Progenitor cell of endocrine pancreas (in vitro differentiated cells): ENCODE results near the gene OSBPL7. TPM values are rescaled to one million over a fixed set of nuclear protein-coding genes. Genes with fewer than 3 reads are reported as not detected.
A peak's percentile ranks its signal among the peaks of the same experiment; 100 is the strongest.

Source experiments
- DNase-seq: peaks from one replicate; pipeline ENCODE4 v3.0.0; 2021; ENCODE audit warnings: low spot score; ENCODE audit not compliant: unreplicated experiment
- H3K27ac Mint-ChIP-seq: 2 replicates; pipeline ENCODE4 v1.8.0; 2021; ENCODE audit warnings: mild to moderate bottlenecking, moderate library complexity, mixed read lengths
- H3K27me3 Mint-ChIP-seq: 2 replicates; pipeline ENCODE4 v1.8.0; 2021; ENCODE audit warnings: mixed read lengths
- H3K36me3 Mint-ChIP-seq: 2 replicates; pipeline ENCODE4 v1.8.0; 2022; ENCODE audit warnings: mixed read lengths; ENCODE audit not compliant: insufficient read depth
- H3K4me1 Mint-ChIP-seq: 2 replicates; pipeline ENCODE4 v1.8.0; 2021; ENCODE audit warnings: low read depth, mixed read lengths
- H3K4me3 Mint-ChIP-seq: 2 replicates; pipeline ENCODE4 v1.8.0; 2021; ENCODE audit warnings: low read depth, mild to moderate bottlenecking, moderate library complexity, mixed read lengths
- H3K9me3 Mint-ChIP-seq: 2 replicates; pipeline ENCODE4 v1.8.0; 2021; ENCODE audit warnings: low read depth, mixed read lengths
- total RNA-seq: library from RNA; stranded (reverse); gene quantifications from 2 replicates; pipeline ENCODE4 v1.2.1, GENCODE V29; 2021
- TF ChIP-seq, protein P1 (sequence below): fragments of 200-600 bp; sonication (generic); IDR thresholded peaks from one replicate; pipeline ENCODE4 v1.5.0; 2021; ENCODE audit warnings: antibody characterized with exemption, mild to moderate bottlenecking; ENCODE audit not compliant: unreplicated experiment

The OSBPL7 gene
- total RNA-seq, 1 donor from 2014 or later: 20.5 TPM

DNA sequence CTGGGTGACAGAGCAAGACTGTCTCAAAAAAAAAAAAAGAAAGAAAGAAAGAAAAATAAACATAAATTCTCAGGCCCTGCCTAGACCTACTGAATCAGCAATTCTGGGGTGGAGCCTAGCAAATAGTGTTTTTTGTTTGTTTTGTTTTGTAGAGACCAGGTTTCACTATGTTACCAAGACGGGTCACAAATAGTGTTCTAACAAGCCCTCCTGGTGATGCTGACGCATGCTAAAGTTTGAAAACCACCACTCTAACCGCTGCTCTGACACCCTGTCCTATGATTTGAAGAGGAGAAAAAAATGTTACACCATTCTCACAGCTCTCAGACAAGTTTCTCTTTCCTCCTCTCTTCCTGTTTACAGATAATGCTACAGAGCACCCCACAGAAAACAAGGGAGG is 8.3 kb upstream of the OSBPL7 start:
- Mint-ChIP-seq H3K27me3 (no peaks in the 10 kb centered on the region), H3K9me3 (no peaks in the 10 kb centered on the region), H3K36me3 (peaks cover 9% of the 10 kb centered on the region), H3K4me3 (peak overlapping the region; percentile 88), H3K27ac (peak overlapping the region; percentile 20), H3K4me1 (peaks cover 17% of the 10 kb centered on the region)
- DNase-seq: no peak
- TF ChIP-seq, protein P1, sequence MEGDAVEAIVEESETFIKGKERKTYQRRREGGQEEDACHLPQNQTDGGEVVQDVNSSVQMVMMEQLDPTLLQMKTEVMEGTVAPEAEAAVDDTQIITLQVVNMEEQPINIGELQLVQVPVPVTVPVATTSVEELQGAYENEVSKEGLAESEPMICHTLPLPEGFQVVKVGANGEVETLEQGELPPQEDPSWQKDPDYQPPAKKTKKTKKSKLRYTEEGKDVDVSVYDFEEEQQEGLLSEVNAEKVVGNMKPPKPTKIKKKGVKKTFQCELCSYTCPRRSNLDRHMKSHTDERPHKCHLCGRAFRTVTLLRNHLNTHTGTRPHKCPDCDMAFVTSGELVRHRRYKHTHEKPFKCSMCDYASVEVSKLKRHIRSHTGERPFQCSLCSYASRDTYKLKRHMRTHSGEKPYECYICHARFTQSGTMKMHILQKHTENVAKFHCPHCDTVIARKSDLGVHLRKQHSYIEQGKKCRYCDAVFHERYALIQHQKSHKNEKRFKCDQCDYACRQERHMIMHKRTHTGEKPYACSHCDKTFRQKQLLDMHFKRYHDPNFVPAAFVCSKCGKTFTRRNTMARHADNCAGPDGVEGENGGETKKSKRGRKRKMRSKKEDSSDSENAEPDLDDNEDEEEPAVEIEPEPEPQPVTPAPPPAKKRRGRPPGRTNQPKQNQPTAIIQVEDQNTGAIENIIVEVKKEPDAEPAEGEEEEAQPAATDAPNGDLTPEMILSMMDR: no peak

DNA sequence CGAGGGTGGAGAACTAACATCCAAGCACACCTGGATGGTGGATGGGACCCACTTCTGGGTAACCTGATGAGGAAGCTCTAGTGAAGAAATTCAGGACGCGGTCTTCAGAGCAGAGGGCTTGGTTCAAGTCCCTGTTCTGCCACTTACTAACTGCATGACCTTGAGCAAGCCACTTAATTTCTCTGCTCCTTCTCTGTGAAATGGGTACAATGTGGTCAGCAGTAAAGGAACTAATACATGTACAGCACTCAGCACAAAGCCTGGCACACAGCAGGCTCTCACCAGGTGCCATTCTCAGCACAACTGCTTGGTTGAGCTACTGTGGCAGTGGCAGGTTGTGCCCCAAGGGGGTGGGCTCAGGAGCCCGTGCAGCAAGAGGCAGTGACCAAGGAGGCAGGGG is 1.9 kb upstream of the OSBPL7 start:
- Mint-ChIP-seq H3K36me3 (peaks cover 14% of the 10 kb centered on the region), H3K27ac (no peak overlapping the region), H3K9me3 (no peaks in the 10 kb centered on the region), H3K4me1 (peaks cover 9% of the 10 kb centered on the region), H3K27me3 (no peaks in the 10 kb centered on the region), H3K4me3 (no peak overlapping the region)
- DNase-seq: no peak
- TF ChIP-seq, protein P1: no peak

DNA sequence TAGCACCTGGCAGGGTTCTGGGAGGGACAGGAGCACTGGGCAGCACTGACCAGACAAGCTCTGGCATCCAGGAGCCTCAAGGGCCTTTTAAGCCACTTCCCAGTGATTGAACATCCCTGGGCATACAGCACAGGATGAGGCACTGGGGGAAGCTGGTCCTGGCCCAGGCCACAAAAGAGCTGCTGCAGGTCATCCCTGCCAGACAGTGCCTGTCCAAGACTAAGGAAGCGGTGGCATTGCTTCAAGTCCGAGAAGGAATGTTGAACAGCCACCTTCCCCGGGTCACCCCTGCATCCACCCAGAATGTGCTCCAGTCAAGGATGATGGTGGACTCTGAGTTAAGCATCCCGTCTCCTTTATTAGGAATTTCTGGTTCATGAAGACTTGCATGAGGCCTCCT is 1.2 kb upstream of the OSBPL7 start:
- H3K27ac Mint-ChIP-seq: no peak overlapping the region
- H3K36me3 Mint-ChIP-seq: peaks cover 14% of the 10 kb centered on the region
- H3K27me3 Mint-ChIP-seq: no peaks in the 10 kb centered on the region
- H3K4me3 Mint-ChIP-seq: peak overlapping the region; percentile 91
- no peak for DNase-seq
- TF ChIP-seq, protein P1: no peak
- peaks cover 9% of the 10 kb centered on the region for H3K4me1 Mint-ChIP-seq
- no peaks in the 10 kb centered on the region for H3K9me3 Mint-ChIP-seq

DNA sequence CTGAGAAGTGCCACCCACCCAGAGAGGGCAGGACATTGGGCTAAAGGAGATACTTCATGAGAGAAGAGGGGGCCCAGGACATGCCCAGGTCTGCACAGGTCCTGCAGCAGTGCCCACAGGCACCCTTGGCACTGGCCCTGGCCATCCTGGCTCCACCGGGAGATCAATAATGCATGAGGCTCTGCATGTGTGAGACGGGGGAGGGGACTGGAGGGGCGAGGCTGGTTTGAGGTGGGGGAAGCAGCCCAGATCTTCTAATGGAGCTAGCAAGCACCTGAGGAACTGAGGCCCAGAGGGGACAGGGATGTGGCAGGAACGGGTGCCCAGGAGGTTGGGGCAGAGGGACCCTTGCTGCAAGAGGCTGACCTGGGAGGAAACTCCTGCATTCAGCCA is 567 bp downstream of the OSBPL7 start:
- Mint-ChIP-seq H3K4me3 (peak overlapping the region; percentile 91), H3K27ac (peak overlapping the region; percentile 45), H3K36me3 (peaks cover 10% of the 10 kb centered on the region), H3K9me3 (no peaks in the 10 kb centered on the region), H3K4me1 (peaks cover 9% of the 10 kb centered on the region), H3K27me3 (no peaks in the 10 kb centered on the region)
- TF ChIP-seq, protein P1: no peak
- DNase-seq: no peak

DNA sequence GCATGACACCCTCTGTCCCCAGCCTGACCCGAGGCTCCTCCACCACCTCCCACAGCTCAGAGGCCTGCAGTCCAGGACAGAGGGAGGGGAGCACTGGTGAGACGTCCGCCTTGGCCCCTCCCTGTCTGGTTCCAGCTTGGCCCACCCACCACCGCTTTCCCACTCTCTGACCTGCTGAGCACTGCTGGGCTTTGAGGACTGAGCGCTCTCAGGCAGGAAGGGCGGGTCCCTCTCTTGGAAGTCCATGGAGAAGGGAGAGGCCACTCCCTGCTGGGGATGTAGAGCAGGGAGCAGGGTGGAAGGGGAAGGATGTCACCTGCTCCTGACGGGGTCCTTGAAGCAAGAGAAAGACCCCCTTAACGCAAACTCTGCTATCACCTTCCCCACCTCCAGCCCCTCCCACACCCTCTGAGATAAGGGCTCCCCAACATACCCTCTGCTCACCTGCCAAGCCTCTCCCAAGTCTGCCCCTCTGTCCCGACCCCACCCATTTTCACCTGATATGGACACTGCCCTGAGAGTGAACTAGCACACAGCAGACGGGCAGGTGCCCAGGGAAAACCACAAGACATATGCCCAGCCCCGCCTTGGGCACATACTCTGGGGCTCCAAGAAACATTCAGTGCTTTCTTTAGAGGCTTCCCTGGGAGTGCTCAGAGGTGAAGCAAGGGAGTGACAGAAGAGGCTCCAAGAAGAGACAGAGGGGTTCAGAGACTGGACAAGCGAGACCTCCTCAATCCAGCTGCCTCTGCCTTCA is 1.4 kb downstream of the OSBPL7 start:
- H3K27ac Mint-ChIP-seq: no peak overlapping the region
- H3K4me3 Mint-ChIP-seq: peak overlapping the region; percentile 91
- TF ChIP-seq, protein P1: no peak
- peaks cover 6% of the 10 kb centered on the region for H3K36me3 Mint-ChIP-seq
- H3K4me1 Mint-ChIP-seq: peaks cover 9% of the 10 kb centered on the region
- no peaks in the 10 kb centered on the region for H3K9me3 Mint-ChIP-seq
- no peaks in the 10 kb centered on the region for H3K27me3 Mint-ChIP-seq
- DNase-seq: no peak
